HG02973 (cell line): Measurements from ENCODE around the gene SUPT16H.
"Not testable (repeated sequence)": the region's sequence is repeated elsewhere in the genome, so short reads cannot be mapped to it uniquely, and the experiment has no call there.

ENCODE experiments used
- ATAC-seq: cut with Tn5 transposase; IDR thresholded peaks from one replicate; pipeline ENCODE4 v1.9.1; 2021; ENCODE audit warnings: moderate library complexity; ENCODE audit not compliant: unreplicated experiment

SUPT16H gene

GRCh38 chr14:21383848-21384493 is at the start of gene SUPT16H:
Gene SUPT16H (minus strand): TSS chr14:21384019. CDS start chr14:21383927, 92 bp downstream.
- ATAC-seq, result peak; percentile 85

GRCh38 chr14:21431126-21431525 is 47.3 kb upstream of the SUPT16H start:
- ATAC-seq, result no peak

GRCh38 chr14:21428930-21429329 is 45.1 kb upstream of the SUPT16H start:
- no peak for ATAC-seq

- ATAC-seq, result no peak
Measured at GRCh38 chr14:21426692-21427091, 42.9 kb upstream of the SUPT16H start.

GRCh38 chr14:21419528-21419927 is 35.7 kb upstream of the SUPT16H start:
- ATAC-seq, result no peak

GRCh38 chr14:21415329-21415728 is 31.5 kb upstream of the SUPT16H start:
- no peak for ATAC-seq

GRCh38 chr14:21414137-21414631 is 30.4 kb upstream of the SUPT16H start:
- ATAC-seq, result no peak

GRCh38 chr14:21408147-21408546 is 24.3 kb upstream of the SUPT16H start:
- ATAC-seq, result no peak

GRCh38 chr14:21406213-21406612 is 22.4 kb upstream of the SUPT16H start:
- no peak for ATAC-seq

GRCh38 chr14:21405097-21405496 is 21.3 kb upstream of the SUPT16H start:
- ATAC-seq, result no peak

- ATAC-seq, result no peak
Measured at GRCh38 chr14:21399311-21399870, 15.6 kb upstream of the SUPT16H start.

- ATAC-seq, result no peak
Measured at GRCh38 chr14:21398901-21399300, 15.1 kb upstream of the SUPT16H start.

- ATAC-seq, result no peak
Measured at GRCh38 chr14:21395450-21395849, 11.6 kb upstream of the SUPT16H start.

GRCh38 chr14:21385188-21385904 is 1.5 kb upstream of the SUPT16H start:
- no peak for ATAC-seq

GRCh38 chr14:21384494-21384851 is 654 bp upstream of the SUPT16H start:
- ATAC-seq, result peak; percentile 27

GRCh38 chr14:21382886-21383847 is 652 bp downstream of the SUPT16H start:
- ATAC-seq, result no peak

GRCh38 chr14:21382095-21382494 is 1.7 kb downstream of the SUPT16H start:
- ATAC-seq, result no peak

- no peak for ATAC-seq
Measured at GRCh38 chr14:21379338-21379737, 4.5 kb downstream of the SUPT16H start.

GRCh38 chr14:21373980-21374379 is 9.8 kb downstream of the SUPT16H start:
- no peak for ATAC-seq

- not testable (repeated sequence) for ATAC-seq
Measured at GRCh38 chr14:21372814-21373213, 11.0 kb downstream of the SUPT16H start.
